Stomach (tissue), 4 donors: ENCODE results near the gene SPATA2.

Source experiments
- EP300 ChIP-seq: sonication (generic); formaldehyde crosslinking; IDR thresholded peaks from one replicate; pipeline ENCODE4 v1.6.1; 2017; ENCODE audit warnings: antibody characterized with exemption
- POLR2A ChIP-seq, 4 donors: fragments of 450-650 bp; IDR thresholded peaks; one replicate each; pipeline ENCODE4 v1.6.1; 2016; ENCODE audit warnings: antibody characterized with exemption in 4 of 4, control low read depth in 2 of 4, mild to moderate bottlenecking in 1 of 4, moderate library complexity in 1 of 4
- POLR2AphosphoS5 ChIP-seq, 3 donors: sonication (generic); formaldehyde crosslinking; IDR thresholded peaks; one replicate each; pipeline ENCODE4 v1.6.1; 2016; ENCODE audit warnings: antibody characterized with exemption in 3 of 3
- TF ChIP-seq, protein P1 (sequence below), 7 experiments: fragments of 450-650 bp in 4 of 7; fragments of 200-600 bp in 3 of 7; sonication (generic) in 3 of 7; IDR thresholded peaks; one replicate each; pipeline ENCODE4 v1.5.1; 2016 to 2019; ENCODE audit warnings: antibody characterized with exemption in 7 of 7, control low read depth in 2 of 7, mild to moderate bottlenecking in 1 of 7

DNA sequence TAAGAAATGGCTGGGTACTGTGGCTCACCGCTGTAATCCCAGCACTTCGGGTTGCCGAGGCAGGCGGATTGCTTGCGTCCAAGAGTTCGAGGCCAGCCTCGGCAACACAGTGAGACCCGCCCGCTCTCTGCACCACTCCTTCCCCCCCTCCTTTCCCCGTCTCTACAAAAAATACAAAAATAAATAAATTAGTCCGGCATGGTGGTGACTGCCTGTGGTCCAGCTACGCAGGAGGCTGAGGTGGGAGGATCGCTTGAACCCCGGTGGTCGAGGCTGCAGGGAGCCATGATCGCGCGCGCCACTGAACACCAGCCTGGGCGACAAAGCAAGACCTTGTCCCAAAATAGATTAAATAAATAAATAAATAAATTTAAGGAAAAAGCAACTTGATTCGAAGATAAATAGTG is 20.4 kb upstream of the SPATA2 start:
- TF ChIP-seq, protein P1, sequence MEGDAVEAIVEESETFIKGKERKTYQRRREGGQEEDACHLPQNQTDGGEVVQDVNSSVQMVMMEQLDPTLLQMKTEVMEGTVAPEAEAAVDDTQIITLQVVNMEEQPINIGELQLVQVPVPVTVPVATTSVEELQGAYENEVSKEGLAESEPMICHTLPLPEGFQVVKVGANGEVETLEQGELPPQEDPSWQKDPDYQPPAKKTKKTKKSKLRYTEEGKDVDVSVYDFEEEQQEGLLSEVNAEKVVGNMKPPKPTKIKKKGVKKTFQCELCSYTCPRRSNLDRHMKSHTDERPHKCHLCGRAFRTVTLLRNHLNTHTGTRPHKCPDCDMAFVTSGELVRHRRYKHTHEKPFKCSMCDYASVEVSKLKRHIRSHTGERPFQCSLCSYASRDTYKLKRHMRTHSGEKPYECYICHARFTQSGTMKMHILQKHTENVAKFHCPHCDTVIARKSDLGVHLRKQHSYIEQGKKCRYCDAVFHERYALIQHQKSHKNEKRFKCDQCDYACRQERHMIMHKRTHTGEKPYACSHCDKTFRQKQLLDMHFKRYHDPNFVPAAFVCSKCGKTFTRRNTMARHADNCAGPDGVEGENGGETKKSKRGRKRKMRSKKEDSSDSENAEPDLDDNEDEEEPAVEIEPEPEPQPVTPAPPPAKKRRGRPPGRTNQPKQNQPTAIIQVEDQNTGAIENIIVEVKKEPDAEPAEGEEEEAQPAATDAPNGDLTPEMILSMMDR (IDR thresholded peaks at IDR 0.05): no peak
- TF ChIP-seq POLR2A (IDR thresholded peaks at IDR 0.05) (no peak), EP300 (no peak), POLR2AphosphoS5 (IDR thresholded peaks at IDR 0.05) (no peak)
